HepG2 (cell line): Measurements from ENCODE around the gene FBXW5. TPM values are rescaled to one million over a fixed set of nuclear protein-coding genes. Genes with fewer than 3 reads are reported as not detected.
A peak's percentile ranks its signal among the peaks of the same experiment; 100 is the strongest.

Experiments used
- CHD2 ChIP-seq: IDR thresholded peaks from 2 replicates; pipeline ENCODE4 v1.6.1; 2011; ENCODE audit warnings: low read depth, low read length, improper control_type of control experiment
- ERF ChIP-seq: IDR thresholded peaks from 2 replicates; pipeline ENCODE4 v1.6.1; 2018; ENCODE audit warnings: missing biosample characterization, missing genetic modification reagents
- FOXK1 ChIP-seq: sonication (generic); formaldehyde crosslinking; IDR thresholded peaks from 2 replicates; pipeline ENCODE4 v1.4.0; 2020; ENCODE audit warnings: low read depth, missing genetic modification reagents, borderline replicate concordance
- GPN1 ChIP-seq: sonication (generic); formaldehyde crosslinking; IDR thresholded peaks from 2 replicates; pipeline ENCODE4 v1.5.1; 2020; ENCODE audit warnings: missing genetic modification reagents, borderline replicate concordance
- HHEX ChIP-seq: IDR thresholded peaks from 2 replicates; pipeline ENCODE4 v1.6.1; 2016; ENCODE audit warnings: control low read depth
- IRF9 ChIP-seq: sonication (generic); formaldehyde crosslinking; IDR thresholded peaks from 2 replicates; pipeline ENCODE4 v1.8.0; 2022; ENCODE audit warnings: missing genetic modification reagents, mild to moderate bottlenecking, borderline replicate concordance
- MYPOP ChIP-seq: sonication (generic); formaldehyde crosslinking; IDR thresholded peaks from 2 replicates; pipeline ENCODE4 v1.8.1; 2023; ENCODE audit warnings: mild to moderate bottlenecking, moderate library complexity, missing genetic modification reagents
- RXRB ChIP-seq: IDR thresholded peaks from 2 replicates; pipeline ENCODE4 v1.6.1; 2016; ENCODE audit warnings: borderline replicate concordance, missing genetic modification reagents, missing compliant biosample characterization
- SIN3A ChIP-seq: IDR thresholded peaks from 2 replicates; pipeline ENCODE4 v1.6.1; 2011; ENCODE audit warnings: low read depth, mild to moderate bottlenecking, control low read depth, low read length, borderline replicate concordance
- SNAI1 ChIP-seq: sonication (generic); formaldehyde crosslinking; IDR thresholded peaks from 2 replicates; pipeline ENCODE4 v1.5.0; 2020; ENCODE audit warnings: mild to moderate bottlenecking, missing genetic modification reagents, borderline replicate concordance
- YEATS2 ChIP-seq: sonication (generic); formaldehyde crosslinking; IDR thresholded peaks from 2 replicates; pipeline ENCODE4 v1.4.0; 2020; ENCODE audit warnings: missing genetic modification reagents, borderline replicate concordance
- ZBTB14 ChIP-seq: sonication (generic); formaldehyde crosslinking; IDR thresholded peaks from 2 replicates; pipeline ENCODE4 v1.4.0; 2020; ENCODE audit warnings: missing genetic modification reagents
- ZBTB37 ChIP-seq: sonication (generic); formaldehyde crosslinking; IDR thresholded peaks from 2 replicates; pipeline ENCODE4 v1.4.0; 2020; ENCODE audit warnings: mild to moderate bottlenecking, missing genetic modification reagents
- ZFP91 ChIP-seq: sonication (generic); formaldehyde crosslinking; IDR thresholded peaks from 2 replicates; pipeline ENCODE4 v1.9.0; 2022; ENCODE audit warnings: missing genetic modification reagents, mild to moderate bottlenecking, borderline replicate concordance
- ZKSCAN5 ChIP-seq: sonication (generic); formaldehyde crosslinking; IDR thresholded peaks from 2 replicates; pipeline ENCODE4 v1.5.1; 2020; ENCODE audit warnings: mild to moderate bottlenecking, missing genetic modification reagents
- ZNF17 ChIP-seq: sonication (generic); formaldehyde crosslinking; IDR thresholded peaks from 2 replicates; pipeline ENCODE4 v1.5.0; 2020; ENCODE audit warnings: mild to moderate bottlenecking, missing genetic modification reagents
- ZNF317 ChIP-seq: sonication (generic); formaldehyde crosslinking; IDR thresholded peaks from 2 replicates; pipeline ENCODE4 v1.5.0; 2020; ENCODE audit warnings: mild to moderate bottlenecking, missing genetic modification reagents
- ZNF335 ChIP-seq: sonication (generic); formaldehyde crosslinking; IDR thresholded peaks from 2 replicates; pipeline ENCODE4 v1.4.0; 2020; ENCODE audit warnings: missing genetic modification reagents
- ZNF546 ChIP-seq: sonication (generic); formaldehyde crosslinking; conservative IDR thresholded peaks from 2 replicates; pipeline ENCODE4 v1.8.1; 2023; ENCODE audit warnings: mild to moderate bottlenecking, missing genetic modification reagents
- ZNF639 ChIP-seq: conservative IDR thresholded peaks from 2 replicates; pipeline ENCODE4 v1.6.1; 2018; ENCODE audit warnings: missing genetic modification reagents
- polyA plus RNA-seq, 8 experiments: library from polyadenylated mRNA; depleted of rRNA in 3 of 8; stranded (reverse) in 7 of 8; unstranded in 1 of 8; fragments of >200 nt; fragmentation: Illumina TruSeq in 4 of 8; extraction: Trizol in 4 of 8; gene quantifications; 2 replicates each; pipeline versions ENCODE4 v1.2.1 to v1.2.3, GENCODE V29; 2011 to 2016; ENCODE audit warnings: low read depth in 4 of 8, missing spikeins in 1 of 8, mixed read lengths in 1 of 8; ENCODE audit not compliant: insufficient read depth in 1 of 8
- total RNA-seq, 5 experiments: library from RNA; depleted of rRNA; stranded (reverse); fragments of >200 nt; fragmentation: Illumina TruSeq; extraction: Trizol; gene quantifications; 2 replicates each; pipeline ENCODE4 v1.2.3, GENCODE V29; 2016; ENCODE audit warnings: low read depth in 1 of 5

The FBXW5 gene
- total and polyA plus RNA-seq, 2 of the 13 experiments (the other 11 are each of a cell fraction or from before 2014, with no cell fraction given) = 52.0 to 60.4 TPM

GRCh38 chr9:136949817-136950655 is 5.5 kb upstream of the FBXW5 start (continued):
- peak; percentile 69 for TF ChIP-seq ZFP91 (CRISPR knock-in tag)
- TF ChIP-seq ZNF317 (CRISPR knock-in tag) = no peak
- TF ChIP-seq ZNF335 (CRISPR knock-in tag) = peak; percentile 86; the same call in 1 of the 2 replicates
- TF ChIP-seq CHD2 = no peak
- TF ChIP-seq ZKSCAN5 (CRISPR knock-in tag) = no peak
- TF ChIP-seq HHEX = no peak
- TF ChIP-seq GPN1 = no peak
- peak; percentile 74; the same call in 1 of the 2 replicates for TF ChIP-seq IRF9 (CRISPR knock-in tag)
- no peak for TF ChIP-seq FOXK1 (CRISPR knock-in tag)
- TF ChIP-seq SIN3A = no peak; the same call in 1 of the 2 replicates
- TF ChIP-seq ZNF639 = peak; percentile 70
- TF ChIP-seq RXRB (CRISPR knock-in tag) = no peak
- TF ChIP-seq ZBTB37 (CRISPR knock-in tag) = no peak
- 0 out of 2 replicates have a peak, but pooled peaks have one; percentile 22 for TF ChIP-seq ERF (CRISPR knock-in tag)
- TF ChIP-seq ZNF17 = no peak
- TF ChIP-seq YEATS2 = peak; percentile 61; the same call in 1 of the 2 replicates
- peak; percentile 47; the same call in 1 of the 2 replicates for TF ChIP-seq ZNF546
- TF ChIP-seq ZBTB14 (CRISPR knock-in tag) = 0 out of 2 replicates have a peak, but pooled peaks have one; percentile 10
- peak; percentile 58 for TF ChIP-seq SNAI1 (CRISPR knock-in tag)
- peak; percentile 71; the same call in 1 of the 2 replicates for TF ChIP-seq MYPOP (CRISPR knock-in tag)
